GM23338 (cell line): Measurements from ENCODE around the gene GPR6. TPM values are rescaled to one million over a fixed set of nuclear protein-coding genes. Genes with fewer than 3 reads are reported as not detected.

Experiments
- ATAC-seq: fragments of 200-7000 bp; cut with Tn5 transposase; 3 replicates; pipeline ENCODE4 v1.9.1; 2020
- DNase-seq: peaks from one replicate; pipeline ENCODE4 v3.0.0-alpha.2; 2015; ENCODE audit warnings: low spot score
- H2AFZ ChIP-seq: fragments of 200-600 bp; sonication (generic); 2 replicates; pipeline ENCODE4 v1.8.0; 2016; ENCODE audit warnings: antibody characterized with exemption, mild to moderate bottlenecking, moderate library complexity
- H3F3A ChIP-seq: fragments of 200-600 bp; sonication (generic); replicated peaks from 2 replicates; pipeline ENCODE4 v1.8.0; 2017; ENCODE audit warnings: antibody characterized with exemption, mixed run types, low read depth
- H3K27ac ChIP-seq: fragments of 200-600 bp; sonication (generic); 2 replicates; pipeline ENCODE4 v1.6.1; 2016; ENCODE audit warnings: low read depth
- H3K27me3 ChIP-seq: fragments of 200-600 bp; sonication (generic); 2 replicates; pipeline ENCODE4 v1.8.0; 2016; ENCODE audit warnings: mild to moderate bottlenecking, mixed run types, moderate library complexity; ENCODE audit not compliant: insufficient read depth
- H3K36me3 ChIP-seq: fragments of 200-600 bp; sonication (generic); 2 replicates; pipeline ENCODE4 v1.8.0; 2016; ENCODE audit warnings: mild to moderate bottlenecking; ENCODE audit not compliant: insufficient read depth
- H3K4me1 ChIP-seq: fragments of 200-600 bp; sonication (generic); 2 replicates; pipeline ENCODE4 v1.8.0; 2016; ENCODE audit warnings: mild to moderate bottlenecking, moderate library complexity; ENCODE audit not compliant: insufficient read depth
- H3K4me2 ChIP-seq: fragments of 200-600 bp; sonication (generic); 2 replicates; pipeline ENCODE4 v1.7.1; 2017; ENCODE audit warnings: mixed run types
- H3K4me3 ChIP-seq: fragments of 200-600 bp; sonication (generic); 2 replicates; pipeline ENCODE4 v1.6.1; 2016; ENCODE audit warnings: mixed run types
- H3K79me2 ChIP-seq: fragments of 200-600 bp; sonication (generic); replicated peaks from 2 replicates; pipeline ENCODE4 v1.8.0; 2017; ENCODE audit warnings: mild to moderate bottlenecking; ENCODE audit not compliant: insufficient read depth
- H3K9me2 ChIP-seq: fragments of 200-600 bp; sonication (generic); 2 replicates; pipeline ENCODE4 v1.8.0; 2017; ENCODE audit not compliant: insufficient read depth
- H4K20me1 ChIP-seq: fragments of 200-600 bp; sonication (generic); replicated peaks from 2 replicates; pipeline ENCODE4 v1.8.0; 2017; ENCODE audit warnings: mild to moderate bottlenecking; ENCODE audit not compliant: insufficient read depth
- H3K27ac Mint-ChIP-seq: 2 replicates; pipeline ENCODE4 v1.8.0; 2020; ENCODE audit warnings: inconsistent platforms, mild to moderate bottlenecking, moderate library complexity, mixed read lengths
- H3K27me3 Mint-ChIP-seq: 3 replicates; pipeline ENCODE4 v1.8.0; 2022; ENCODE audit warnings: low read depth, mild to moderate bottlenecking, moderate library complexity, mixed read lengths, inconsistent platforms; ENCODE audit not compliant: insufficient read depth, poor library complexity
- H3K36me3 Mint-ChIP-seq: 3 replicates; pipeline ENCODE4 v1.8.0; 2021; ENCODE audit warnings: low read depth, mild to moderate bottlenecking, inconsistent platforms, moderate library complexity, mixed read lengths
- H3K4me1 Mint-ChIP-seq: 3 replicates; pipeline ENCODE4 v1.8.0; 2020; ENCODE audit warnings: mild to moderate bottlenecking, inconsistent platforms, mixed read lengths
- H3K4me3 Mint-ChIP-seq: 3 replicates; pipeline ENCODE4 v1.8.0; 2021; ENCODE audit warnings: moderate library complexity, mild to moderate bottlenecking, inconsistent platforms, mixed read lengths
- H3K9me3 Mint-ChIP-seq: 3 replicates; pipeline ENCODE4 v1.8.0; 2020; ENCODE audit warnings: moderate library complexity, mild to moderate bottlenecking, inconsistent platforms, mixed read lengths
- CREB1 ChIP-seq: fragments of 250-450 bp; sonication (Bioruptor Pico); IDR thresholded peaks from 2 replicates; pipeline ENCODE4 v1.5.0; 2020; ENCODE audit warnings: low read depth, mild to moderate bottlenecking, moderate library complexity
- EZH2 ChIP-seq: fragments of 200-600 bp; sonication (generic); IDR thresholded peaks from one replicate; pipeline ENCODE4 v1.8.0; 2017; ENCODE audit warnings: antibody characterized with exemption, mild to moderate bottlenecking, low read depth; ENCODE audit not compliant: unreplicated experiment
- EZH2phosphoT487 ChIP-seq: fragments of 200-600 bp; sonication (generic); IDR thresholded peaks from one replicate; pipeline ENCODE4 v1.8.1; 2018; ENCODE audit warnings: antibody characterized with exemption; ENCODE audit not compliant: unreplicated experiment
- JUNB ChIP-seq: IDR thresholded peaks from one replicate; pipeline ENCODE4 v1.6.1; 2016; ENCODE audit warnings: antibody characterized with exemption; ENCODE audit not compliant: unreplicated experiment
- NANOG ChIP-seq: IDR thresholded peaks from 2 replicates; pipeline ENCODE4 v1.6.1; 2016; ENCODE audit warnings: antibody characterized with exemption, borderline replicate concordance
- POLR2AphosphoS5 ChIP-seq: IDR thresholded peaks from 2 replicates; pipeline ENCODE4 v1.6.1; 2016; ENCODE audit warnings: antibody characterized with exemption, low read depth
- STAT1 ChIP-seq: IDR thresholded peaks from one replicate; pipeline ENCODE4 v1.6.1; 2016; ENCODE audit warnings: antibody characterized with exemption; ENCODE audit not compliant: unreplicated experiment
- ZNF114 ChIP-seq: fragments of 250-450 bp; sonication (Bioruptor Pico); IDR thresholded peaks from 2 replicates; pipeline ENCODE4 v1.5.0; 2020; ENCODE audit warnings: mild to moderate bottlenecking, moderate library complexity
- ZNF331 ChIP-seq: fragments of 250-450 bp; sonication (Bioruptor Pico); IDR thresholded peaks from 2 replicates; pipeline ENCODE4 v1.5.0; 2020; ENCODE audit warnings: low read depth, mild to moderate bottlenecking, moderate library complexity
- polyA plus RNA-seq: library from polyadenylated mRNA; unstranded; fragments of >200 nt; fragmentation: Nextera tagmentation; extraction: Ambion mirVana; gene quantifications from 2 replicates; pipeline ENCODE4 v1.2.1, GENCODE V29; 2016
- total RNA-seq: library from RNA; depleted of rRNA; stranded (reverse); fragments of >200 nt; shearing (Covaris generic); gene quantifications from 2 replicates; pipeline ENCODE4 v1.2.3, GENCODE V29; 2014
- TF ChIP-seq, protein P1 (sequence below): IDR thresholded peaks from one replicate; pipeline ENCODE4 v1.6.1; 2018; ENCODE audit warnings: antibody characterized with exemption; ENCODE audit not compliant: unreplicated experiment
- TF ChIP-seq, protein P2 (sequence below): fragments of 250-450 bp; sonication (Bioruptor Pico); IDR thresholded peaks from 2 replicates; pipeline ENCODE4 v1.5.0; 2020; ENCODE audit warnings: mild to moderate bottlenecking, moderate library complexity
- TF ChIP-seq, protein P3 (sequence below): IDR thresholded peaks from 2 replicates; pipeline ENCODE4 v1.6.1; 2016; ENCODE audit warnings: antibody characterized with exemption
- TF ChIP-seq, protein P4 (sequence below), 2 experiments: fragments of 200-600 bp in 1 of 2; sonication (generic) in 1 of 2; conservative IDR thresholded peaks; 2 replicates each; pipeline versions ENCODE4 v1.5.1 to v1.6.1; 2016 to 2017; ENCODE audit warnings: antibody characterized with exemption in 2 of 2, low read depth in 2 of 2, mild to moderate bottlenecking in 2 of 2, moderate library complexity in 1 of 2

GPR6 gene
- total and polyA plus RNA-seq, 2 experiments from 2014 or later, result 0.49 TPM; not detected in 1

DNA sequence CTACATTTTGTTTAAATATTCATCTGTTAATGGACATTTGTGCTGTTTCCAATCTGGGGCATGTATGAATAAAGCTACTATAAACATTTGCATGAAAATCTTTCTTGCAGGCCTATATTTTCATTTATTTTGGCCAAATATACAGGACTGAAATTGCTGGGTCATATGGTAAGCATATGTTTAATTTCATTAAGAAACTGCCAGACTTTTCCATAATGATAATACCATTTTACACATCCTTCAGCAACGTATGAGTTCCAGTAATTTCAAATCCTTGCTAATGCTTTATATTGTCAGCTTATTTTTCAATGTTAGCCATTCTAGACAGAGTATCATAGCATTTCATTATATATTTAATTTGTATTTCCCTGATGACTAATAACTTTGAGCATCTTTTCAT lies 51.0 kb downstream of the GPR6 start:
- Histone ChIP-seq H3F3A (no peaks in the 10 kb centered on the region), H3K79me2 (no peaks in the 10 kb centered on the region), H3K36me3 (no peaks in the 10 kb centered on the region), H3K4me3 (no peak overlapping the region), H3K4me2 (no peak overlapping the region), H3K9me2 (no peaks in the 10 kb centered on the region; the same call in 1 of the 2 replicates), H4K20me1 (no peaks in the 10 kb centered on the region), H2AFZ (no peak overlapping the region), H3K4me1 (no peaks in the 10 kb centered on the region), H3K27me3 (no peaks in the 10 kb centered on the region), H3K27ac (no peak overlapping the region)
- H3K4me1 Mint-ChIP-seq, result no peaks in the 10 kb centered on the region
- H3K27me3 Mint-ChIP-seq, result peaks cover 2% of the 10 kb centered on the region
- peaks cover 17% of the 10 kb centered on the region for H3K9me3 Mint-ChIP-seq
- ATAC-seq, result no peak
- 0 out of 3 replicates have a peak, but pooled peaks cover 2% of the 10 kb centered on the region for H3K36me3 Mint-ChIP-seq
- H3K27ac Mint-ChIP-seq, result no peak overlapping the region
- H3K4me3 Mint-ChIP-seq, result no peak overlapping the region
- DNase-seq, result no peak
- no peak for TF ChIP-seq ZNF114 (CRISPR knock-in tag)
- TF ChIP-seq STAT1, result no peak
- TF ChIP-seq EZH2phosphoT487, result no peak
- TF ChIP-seq ZNF331, result no peak
- no peak for TF ChIP-seq EZH2
- TF ChIP-seq, protein P1, sequence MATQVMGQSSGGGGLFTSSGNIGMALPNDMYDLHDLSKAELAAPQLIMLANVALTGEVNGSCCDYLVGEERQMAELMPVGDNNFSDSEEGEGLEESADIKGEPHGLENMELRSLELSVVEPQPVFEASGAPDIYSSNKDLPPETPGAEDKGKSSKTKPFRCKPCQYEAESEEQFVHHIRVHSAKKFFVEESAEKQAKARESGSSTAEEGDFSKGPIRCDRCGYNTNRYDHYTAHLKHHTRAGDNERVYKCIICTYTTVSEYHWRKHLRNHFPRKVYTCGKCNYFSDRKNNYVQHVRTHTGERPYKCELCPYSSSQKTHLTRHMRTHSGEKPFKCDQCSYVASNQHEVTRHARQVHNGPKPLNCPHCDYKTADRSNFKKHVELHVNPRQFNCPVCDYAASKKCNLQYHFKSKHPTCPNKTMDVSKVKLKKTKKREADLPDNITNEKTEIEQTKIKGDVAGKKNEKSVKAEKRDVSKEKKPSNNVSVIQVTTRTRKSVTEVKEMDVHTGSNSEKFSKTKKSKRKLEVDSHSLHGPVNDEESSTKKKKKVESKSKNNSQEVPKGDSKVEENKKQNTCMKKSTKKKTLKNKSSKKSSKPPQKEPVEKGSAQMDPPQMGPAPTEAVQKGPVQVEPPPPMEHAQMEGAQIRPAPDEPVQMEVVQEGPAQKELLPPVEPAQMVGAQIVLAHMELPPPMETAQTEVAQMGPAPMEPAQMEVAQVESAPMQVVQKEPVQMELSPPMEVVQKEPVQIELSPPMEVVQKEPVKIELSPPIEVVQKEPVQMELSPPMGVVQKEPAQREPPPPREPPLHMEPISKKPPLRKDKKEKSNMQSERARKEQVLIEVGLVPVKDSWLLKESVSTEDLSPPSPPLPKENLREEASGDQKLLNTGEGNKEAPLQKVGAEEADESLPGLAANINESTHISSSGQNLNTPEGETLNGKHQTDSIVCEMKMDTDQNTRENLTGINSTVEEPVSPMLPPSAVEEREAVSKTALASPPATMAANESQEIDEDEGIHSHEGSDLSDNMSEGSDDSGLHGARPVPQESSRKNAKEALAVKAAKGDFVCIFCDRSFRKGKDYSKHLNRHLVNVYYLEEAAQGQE, result no peak
- TF ChIP-seq, protein P2, sequence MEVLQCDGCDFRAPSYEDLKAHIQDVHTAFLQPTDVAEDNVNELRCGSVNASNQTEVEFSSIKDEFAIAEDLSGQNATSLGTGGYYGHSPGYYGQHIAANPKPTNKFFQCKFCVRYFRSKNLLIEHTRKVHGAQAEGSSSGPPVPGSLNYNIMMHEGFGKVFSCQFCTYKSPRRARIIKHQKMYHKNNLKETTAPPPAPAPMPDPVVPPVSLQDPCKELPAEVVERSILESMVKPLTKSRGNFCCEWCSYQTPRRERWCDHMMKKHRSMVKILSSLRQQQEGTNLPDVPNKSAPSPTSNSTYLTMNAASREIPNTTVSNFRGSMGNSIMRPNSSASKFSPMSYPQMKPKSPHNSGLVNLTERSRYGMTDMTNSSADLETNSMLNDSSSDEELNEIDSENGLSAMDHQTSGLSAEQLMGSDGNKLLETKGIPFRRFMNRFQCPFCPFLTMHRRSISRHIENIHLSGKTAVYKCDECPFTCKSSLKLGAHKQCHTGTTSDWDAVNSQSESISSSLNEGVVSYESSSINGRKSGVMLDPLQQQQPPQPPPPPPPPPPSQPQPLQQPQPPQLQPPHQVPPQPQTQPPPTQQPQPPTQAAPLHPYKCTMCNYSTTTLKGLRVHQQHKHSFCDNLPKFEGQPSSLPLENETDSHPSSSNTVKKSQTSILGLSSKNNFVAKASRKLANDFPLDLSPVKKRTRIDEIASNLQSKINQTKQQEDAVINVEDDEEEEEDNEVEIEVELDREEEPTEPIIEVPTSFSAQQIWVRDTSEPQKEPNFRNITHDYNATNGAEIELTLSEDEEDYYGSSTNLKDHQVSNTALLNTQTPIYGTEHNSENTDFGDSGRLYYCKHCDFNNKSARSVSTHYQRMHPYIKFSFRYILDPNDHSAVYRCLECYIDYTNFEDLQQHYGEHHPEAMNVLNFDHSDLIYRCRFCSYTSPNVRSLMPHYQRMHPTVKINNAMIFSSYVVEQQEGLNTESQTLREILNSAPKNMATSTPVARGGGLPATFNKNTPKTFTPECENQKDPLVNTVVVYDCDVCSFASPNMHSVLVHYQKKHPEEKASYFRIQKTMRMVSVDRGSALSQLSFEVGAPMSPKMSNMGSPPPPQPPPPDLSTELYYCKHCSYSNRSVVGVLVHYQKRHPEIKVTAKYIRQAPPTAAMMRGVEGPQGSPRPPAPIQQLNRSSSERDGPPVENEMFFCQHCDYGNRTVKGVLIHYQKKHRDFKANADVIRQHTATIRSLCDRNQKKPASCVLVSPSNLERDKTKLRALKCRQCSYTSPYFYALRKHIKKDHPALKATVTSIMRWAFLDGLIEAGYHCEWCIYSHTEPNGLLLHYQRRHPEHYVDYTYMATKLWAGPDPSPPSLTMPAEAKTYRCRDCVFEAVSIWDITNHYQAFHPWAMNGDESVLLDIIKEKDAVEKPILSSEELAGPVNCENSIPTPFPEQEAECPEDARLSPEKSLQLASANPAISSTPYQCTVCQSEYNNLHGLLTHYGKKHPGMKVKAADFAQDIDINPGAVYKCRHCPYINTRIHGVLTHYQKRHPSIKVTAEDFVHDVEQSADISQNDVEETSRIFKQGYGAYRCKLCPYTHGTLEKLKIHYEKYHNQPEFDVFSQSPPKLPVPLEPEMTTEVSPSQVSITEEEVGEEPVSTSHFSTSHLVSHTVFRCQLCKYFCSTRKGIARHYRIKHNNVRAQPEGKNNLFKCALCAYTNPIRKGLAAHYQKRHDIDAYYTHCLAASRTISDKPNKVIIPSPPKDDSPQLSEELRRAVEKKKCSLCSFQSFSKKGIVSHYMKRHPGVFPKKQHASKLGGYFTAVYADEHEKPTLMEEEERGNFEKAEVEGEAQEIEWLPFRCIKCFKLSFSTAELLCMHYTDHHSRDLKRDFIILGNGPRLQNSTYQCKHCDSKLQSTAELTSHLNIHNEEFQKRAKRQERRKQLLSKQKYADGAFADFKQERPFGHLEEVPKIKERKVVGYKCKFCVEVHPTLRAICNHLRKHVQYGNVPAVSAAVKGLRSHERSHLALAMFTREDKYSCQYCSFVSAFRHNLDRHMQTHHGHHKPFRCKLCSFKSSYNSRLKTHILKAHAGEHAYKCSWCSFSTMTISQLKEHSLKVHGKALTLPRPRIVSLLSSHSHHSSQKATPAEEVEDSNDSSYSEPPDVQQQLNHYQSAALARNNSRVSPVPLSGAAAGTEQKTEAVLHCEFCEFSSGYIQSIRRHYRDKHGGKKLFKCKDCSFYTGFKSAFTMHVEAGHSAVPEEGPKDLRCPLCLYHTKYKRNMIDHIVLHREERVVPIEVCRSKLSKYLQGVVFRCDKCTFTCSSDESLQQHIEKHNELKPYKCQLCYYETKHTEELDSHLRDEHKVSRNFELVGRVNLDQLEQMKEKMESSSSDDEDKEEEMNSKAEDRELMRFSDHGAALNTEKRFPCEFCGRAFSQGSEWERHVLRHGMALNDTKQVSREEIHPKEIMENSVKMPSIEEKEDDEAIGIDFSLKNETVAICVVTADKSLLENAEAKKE, result no peak
- no peak for TF ChIP-seq JUNB
- TF ChIP-seq POLR2AphosphoS5, result no peak
- no peak for TF ChIP-seq NANOG
- TF ChIP-seq, protein P3, sequence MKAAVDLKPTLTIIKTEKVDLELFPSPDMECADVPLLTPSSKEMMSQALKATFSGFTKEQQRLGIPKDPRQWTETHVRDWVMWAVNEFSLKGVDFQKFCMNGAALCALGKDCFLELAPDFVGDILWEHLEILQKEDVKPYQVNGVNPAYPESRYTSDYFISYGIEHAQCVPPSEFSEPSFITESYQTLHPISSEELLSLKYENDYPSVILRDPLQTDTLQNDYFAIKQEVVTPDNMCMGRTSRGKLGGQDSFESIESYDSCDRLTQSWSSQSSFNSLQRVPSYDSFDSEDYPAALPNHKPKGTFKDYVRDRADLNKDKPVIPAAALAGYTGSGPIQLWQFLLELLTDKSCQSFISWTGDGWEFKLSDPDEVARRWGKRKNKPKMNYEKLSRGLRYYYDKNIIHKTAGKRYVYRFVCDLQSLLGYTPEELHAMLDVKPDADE, result no peak
- TF ChIP-seq CREB1 (CRISPR knock-in tag), result no peak
- TF ChIP-seq, protein P4, sequence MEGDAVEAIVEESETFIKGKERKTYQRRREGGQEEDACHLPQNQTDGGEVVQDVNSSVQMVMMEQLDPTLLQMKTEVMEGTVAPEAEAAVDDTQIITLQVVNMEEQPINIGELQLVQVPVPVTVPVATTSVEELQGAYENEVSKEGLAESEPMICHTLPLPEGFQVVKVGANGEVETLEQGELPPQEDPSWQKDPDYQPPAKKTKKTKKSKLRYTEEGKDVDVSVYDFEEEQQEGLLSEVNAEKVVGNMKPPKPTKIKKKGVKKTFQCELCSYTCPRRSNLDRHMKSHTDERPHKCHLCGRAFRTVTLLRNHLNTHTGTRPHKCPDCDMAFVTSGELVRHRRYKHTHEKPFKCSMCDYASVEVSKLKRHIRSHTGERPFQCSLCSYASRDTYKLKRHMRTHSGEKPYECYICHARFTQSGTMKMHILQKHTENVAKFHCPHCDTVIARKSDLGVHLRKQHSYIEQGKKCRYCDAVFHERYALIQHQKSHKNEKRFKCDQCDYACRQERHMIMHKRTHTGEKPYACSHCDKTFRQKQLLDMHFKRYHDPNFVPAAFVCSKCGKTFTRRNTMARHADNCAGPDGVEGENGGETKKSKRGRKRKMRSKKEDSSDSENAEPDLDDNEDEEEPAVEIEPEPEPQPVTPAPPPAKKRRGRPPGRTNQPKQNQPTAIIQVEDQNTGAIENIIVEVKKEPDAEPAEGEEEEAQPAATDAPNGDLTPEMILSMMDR (conservative IDR thresholded peaks at IDR 0.05; ENCODE audit: low read depth in 2 of 2), result no peak
